ENCODE results near the gene TMEM86B.

DNA sequence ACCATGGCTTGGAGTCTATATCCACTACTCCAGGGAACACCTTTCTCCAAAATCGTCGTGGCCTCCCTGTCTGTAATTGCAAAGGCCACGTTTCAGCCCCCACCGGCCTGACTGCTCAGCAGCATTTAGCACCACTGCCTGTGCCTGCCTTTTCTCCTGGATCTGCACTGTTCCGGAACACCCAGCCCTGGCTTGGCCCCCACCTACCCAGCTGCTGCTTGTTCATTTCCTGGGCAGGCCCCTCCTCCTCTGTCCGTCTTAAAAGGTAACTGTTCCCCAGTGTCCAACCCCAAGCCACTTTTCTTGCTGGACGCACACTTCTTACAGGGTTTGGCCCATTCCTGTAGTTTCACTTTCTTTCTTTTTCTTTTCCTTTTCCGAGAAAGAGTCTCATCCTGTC, 39.9 kb downstream of the TMEM86B start:
- TF ChIP-seq, protein P1, sequence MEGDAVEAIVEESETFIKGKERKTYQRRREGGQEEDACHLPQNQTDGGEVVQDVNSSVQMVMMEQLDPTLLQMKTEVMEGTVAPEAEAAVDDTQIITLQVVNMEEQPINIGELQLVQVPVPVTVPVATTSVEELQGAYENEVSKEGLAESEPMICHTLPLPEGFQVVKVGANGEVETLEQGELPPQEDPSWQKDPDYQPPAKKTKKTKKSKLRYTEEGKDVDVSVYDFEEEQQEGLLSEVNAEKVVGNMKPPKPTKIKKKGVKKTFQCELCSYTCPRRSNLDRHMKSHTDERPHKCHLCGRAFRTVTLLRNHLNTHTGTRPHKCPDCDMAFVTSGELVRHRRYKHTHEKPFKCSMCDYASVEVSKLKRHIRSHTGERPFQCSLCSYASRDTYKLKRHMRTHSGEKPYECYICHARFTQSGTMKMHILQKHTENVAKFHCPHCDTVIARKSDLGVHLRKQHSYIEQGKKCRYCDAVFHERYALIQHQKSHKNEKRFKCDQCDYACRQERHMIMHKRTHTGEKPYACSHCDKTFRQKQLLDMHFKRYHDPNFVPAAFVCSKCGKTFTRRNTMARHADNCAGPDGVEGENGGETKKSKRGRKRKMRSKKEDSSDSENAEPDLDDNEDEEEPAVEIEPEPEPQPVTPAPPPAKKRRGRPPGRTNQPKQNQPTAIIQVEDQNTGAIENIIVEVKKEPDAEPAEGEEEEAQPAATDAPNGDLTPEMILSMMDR (IDR thresholded peaks at IDR 0.05; ENCODE audit: poor library complexity, severe bottlenecking) = no peak
- TF ChIP-seq EP300 (conservative IDR thresholded peaks at IDR 0.05; ENCODE audit: poor library complexity, severe bottlenecking) (no peak), SMC3 (conservative IDR thresholded peaks at IDR 0.05; ENCODE audit: poor library complexity) (no peak), RAD21 (conservative IDR thresholded peaks at IDR 0.05) (no peak), TAF1 (IDR thresholded peaks at IDR 0.05; ENCODE audit: low read depth) (no peak), POLR2AphosphoS5 (IDR thresholded peaks at IDR 0.05) (no peak)

Measured in neural cell (in vitro differentiated cells).